ENCODE results near the gene PTGS2. TPM values are rescaled to one million over a fixed set of nuclear protein-coding genes. Genes with fewer than 3 reads are reported as not detected.

The PTGS2 gene
- total and polyA plus RNA-seq, 10 of the 15 experiments (the other 5 are each of a cell fraction or from before 2014, with no cell fraction given), result 0.04 to 0.12 (median 0.08) TPM; not detected in 4

GRCh38 chr1:186681801-186682200 lies 1.6 kb upstream of the PTGS2 start (continued):
- TF ChIP-seq, protein P1, sequence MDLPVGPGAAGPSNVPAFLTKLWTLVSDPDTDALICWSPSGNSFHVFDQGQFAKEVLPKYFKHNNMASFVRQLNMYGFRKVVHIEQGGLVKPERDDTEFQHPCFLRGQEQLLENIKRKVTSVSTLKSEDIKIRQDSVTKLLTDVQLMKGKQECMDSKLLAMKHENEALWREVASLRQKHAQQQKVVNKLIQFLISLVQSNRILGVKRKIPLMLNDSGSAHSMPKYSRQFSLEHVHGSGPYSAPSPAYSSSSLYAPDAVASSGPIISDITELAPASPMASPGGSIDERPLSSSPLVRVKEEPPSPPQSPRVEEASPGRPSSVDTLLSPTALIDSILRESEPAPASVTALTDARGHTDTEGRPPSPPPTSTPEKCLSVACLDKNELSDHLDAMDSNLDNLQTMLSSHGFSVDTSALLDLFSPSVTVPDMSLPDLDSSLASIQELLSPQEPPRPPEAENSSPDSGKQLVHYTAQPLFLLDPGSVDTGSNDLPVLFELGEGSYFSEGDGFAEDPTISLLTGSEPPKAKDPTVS (IDR thresholded peaks at IDR 0.05; ENCODE audit: low read depth, low read length), result no peak
- TF ChIP-seq ATF3 (IDR thresholded peaks at IDR 0.05; ENCODE audit: borderline replicate concordance, extremely low read depth, low read depth, low read length), result no peak
- no peak for TF ChIP-seq POU2F2 (IDR thresholded peaks at IDR 0.05; ENCODE audit: borderline replicate concordance, low read depth, low read length)
- no peak for TF ChIP-seq MTA3 (IDR thresholded peaks at IDR 0.05; ENCODE audit: borderline replicate concordance, low read length)
- no peak for TF ChIP-seq NFYA (IDR thresholded peaks at IDR 0.05; ENCODE audit: borderline replicate concordance, low read depth, low read length)

DNA sequence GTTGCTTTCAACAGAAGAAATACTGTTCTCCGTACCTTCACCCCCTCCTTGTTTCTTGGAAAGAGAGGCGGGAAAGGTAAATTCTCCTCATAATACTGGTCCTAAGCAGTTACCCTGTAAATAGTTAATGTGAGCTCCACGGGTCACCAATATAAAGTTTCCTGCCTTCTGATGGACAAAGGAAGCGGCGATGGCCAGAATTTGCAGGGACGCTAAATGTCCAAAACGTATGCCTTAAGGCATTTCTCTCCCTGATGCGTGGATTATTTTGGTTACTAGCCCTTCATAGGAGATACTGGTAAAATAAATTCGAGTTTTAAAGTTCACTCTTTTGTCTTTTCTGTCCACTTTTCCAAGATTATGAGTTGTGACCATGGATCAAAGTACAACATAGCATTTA lies 898 bp upstream of the PTGS2 start:
- WGBS (ENCODE audit: insufficient coverage, insufficient replicate concordance, low lambda C conversion rate, missing lambda C conversion rate), result under 1% methylated on average over 9 of the region's 9 CpGs
- POLR2A ChIA-PET, result no interaction called here
- Histone ChIP-seq H3K9me3 (replicated peaks; ENCODE audit: control insufficient read depth, insufficient read depth, low read length) (no peaks in the 10 kb centered on the region), H3K27ac (ENCODE audit: control insufficient read depth, insufficient read depth) (no peak overlapping the region), H3K27me3 (replicated peaks in 1 of 2; ENCODE audit: control insufficient read depth in 2 of 2, insufficient read depth in 2 of 2, low read length in 1 of 2) (peaks cover 4 to 16% of the 10 kb centered on the region in 2 experiments; a peak in 3 of 4 replicates), H3K4me1 (ENCODE audit: control insufficient read depth, insufficient read depth, low read length) (no peaks in the 10 kb centered on the region), H4K20me1 (ENCODE audit: control insufficient read depth, insufficient read depth) (no peaks in the 10 kb centered on the region), H3K4me2 (ENCODE audit: control insufficient read depth, insufficient read depth) (no peak overlapping the region; the same call in 1 of the 2 replicates), H3K36me3 (ENCODE audit: control insufficient read depth in 2 of 2, insufficient read depth in 2 of 2, low read length in 1 of 2) (no peaks in the 10 kb centered on the region), H2AFZ (ENCODE audit: control insufficient read depth, low read depth, low read length) (no peak overlapping the region), H3K79me2 (ENCODE audit: control insufficient read depth, insufficient read depth, low read length) (no peaks in the 10 kb centered on the region), H3K9ac (ENCODE audit: control insufficient read depth, insufficient read depth, low read length) (no peak overlapping the region), H3K4me3 (0 out of 2 replicates have a peak overlapping the region, but pooled peaks have one; percentile 25)
- in situ Hi-C loops (cut with MboI) (no loop called here), intact Hi-C loops (cut with micrococcal nuclease; ENCODE audit: unreplicated experiment) (loop anchor here (2.0 kb wide), 1 partner anchor 198 kb away; no protein-coding TSS in a partner anchor)
- BruUV-seq (replicated peaks), result no TSS peak
- ATAC-seq, result no peak
- SMC1A ChIA-PET (ENCODE audit: uncharacterized antibody, unreplicated experiment), result no interaction called here
- TF ChIP-seq NFIC (IDR thresholded peaks at IDR 0.05; ENCODE audit: low read depth, low read length) (no peak), CEBPZ (IDR thresholded peaks at IDR 0.05; ENCODE audit: low read depth, low read length) (no peak), WRNIP1 (IDR thresholded peaks at IDR 0.05; ENCODE audit: borderline replicate concordance, low read depth, low read length) (no peak), ZNF24 (IDR thresholded peaks at IDR 0.05) (no peak), ETV6 (conservative IDR thresholded peaks at IDR 0.05 in 1 of 2, IDR thresholded peaks at IDR 0.05 in 1 of 2; ENCODE audit: borderline replicate concordance in 1 of 2, low read depth in 1 of 2) (no peak), GATAD2B (conservative IDR thresholded peaks at IDR 0.05; ENCODE audit: low read depth) (no peak), TCF12 (IDR thresholded peaks at IDR 0.05; ENCODE audit: low read depth, low read length) (no peak), SMAD1 (IDR thresholded peaks at IDR 0.05; ENCODE audit: low read depth, partially characterized antibody) (no peak), YBX1 (IDR thresholded peaks at IDR 0.05) (no peak)
- TF ChIP-seq, protein P2, sequence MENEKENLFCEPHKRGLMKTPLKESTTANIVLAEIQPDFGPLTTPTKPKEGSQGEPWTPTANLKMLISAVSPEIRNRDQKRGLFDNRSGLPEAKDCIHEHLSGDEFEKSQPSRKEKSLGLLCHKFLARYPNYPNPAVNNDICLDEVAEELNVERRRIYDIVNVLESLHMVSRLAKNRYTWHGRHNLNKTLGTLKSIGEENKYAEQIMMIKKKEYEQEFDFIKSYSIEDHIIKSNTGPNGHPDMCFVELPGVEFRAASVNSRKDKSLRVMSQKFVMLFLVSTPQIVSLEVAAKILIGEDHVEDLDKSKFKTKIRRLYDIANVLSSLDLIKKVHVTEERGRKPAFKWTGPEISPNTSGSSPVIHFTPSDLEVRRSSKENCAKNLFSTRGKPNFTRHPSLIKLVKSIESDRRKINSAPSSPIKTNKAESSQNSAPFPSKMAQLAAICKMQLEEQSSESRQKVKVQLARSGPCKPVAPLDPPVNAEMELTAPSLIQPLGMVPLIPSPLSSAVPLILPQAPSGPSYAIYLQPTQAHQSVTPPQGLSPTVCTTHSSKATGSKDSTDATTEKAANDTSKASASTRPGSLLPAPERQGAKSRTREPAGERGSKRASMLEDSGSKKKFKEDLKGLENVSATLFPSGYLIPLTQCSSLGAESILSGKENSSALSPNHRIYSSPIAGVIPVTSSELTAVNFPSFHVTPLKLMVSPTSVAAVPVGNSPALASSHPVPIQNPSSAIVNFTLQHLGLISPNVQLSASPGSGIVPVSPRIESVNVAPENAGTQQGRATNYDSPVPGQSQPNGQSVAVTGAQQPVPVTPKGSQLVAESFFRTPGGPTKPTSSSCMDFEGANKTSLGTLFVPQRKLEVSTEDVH (IDR thresholded peaks at IDR 0.05; ENCODE audit: low read depth, partially characterized antibody), result no peak
- no peak for FAIRE-seq
- CTCF ChIA-PET, result interaction anchor here (1.1 kb wide), 1 partner anchor 277 kb away, joined by 3 read pairs; no protein-coding TSS in a partner anchor
- RAD21 ChIA-PET (ENCODE audit: unreplicated experiment), result no interaction called here
- no peak for DNase-seq (ENCODE audit: low read depth, low spot score)
